C4-2B (cell line): ENCODE measurements around the gene MGST3.
"Not testable (repeated sequence)": the region's sequence is repeated elsewhere in the genome, so short reads cannot be mapped to it uniquely, and the experiment has no call there.

Experiments used
- ZFX ChIP-seq: fragments of 450-650 bp; IDR thresholded peaks from 2 replicates; pipeline ENCODE4 v1.6.1; 2017
- TF ChIP-seq, protein P1 (sequence below): fragments of 450-650 bp; conservative IDR thresholded peaks from 2 replicates; pipeline ENCODE4 v1.5.1; 2017; ENCODE audit warnings: mild to moderate bottlenecking

DNA sequence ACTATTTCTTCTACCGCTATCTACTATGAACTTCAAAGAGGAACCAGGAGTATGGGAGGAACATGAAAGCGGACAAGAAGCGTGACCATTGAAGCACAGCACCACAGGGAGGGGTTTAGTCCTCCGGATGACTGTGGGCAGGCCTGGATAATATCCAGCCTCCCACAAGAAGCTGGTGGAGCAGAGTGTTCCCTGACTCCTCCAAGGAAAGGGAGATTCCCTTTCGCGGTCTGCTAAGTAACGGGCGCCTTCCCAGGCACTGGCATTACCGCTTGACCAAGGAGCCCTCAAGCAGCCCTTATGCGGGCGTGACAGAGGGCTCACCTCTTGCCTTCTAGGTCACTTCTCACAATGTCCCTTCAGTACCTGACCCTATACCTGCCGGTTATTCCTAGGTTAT is 24.4 kb upstream of the MGST3 start:
- TF ChIP-seq, protein P1, sequence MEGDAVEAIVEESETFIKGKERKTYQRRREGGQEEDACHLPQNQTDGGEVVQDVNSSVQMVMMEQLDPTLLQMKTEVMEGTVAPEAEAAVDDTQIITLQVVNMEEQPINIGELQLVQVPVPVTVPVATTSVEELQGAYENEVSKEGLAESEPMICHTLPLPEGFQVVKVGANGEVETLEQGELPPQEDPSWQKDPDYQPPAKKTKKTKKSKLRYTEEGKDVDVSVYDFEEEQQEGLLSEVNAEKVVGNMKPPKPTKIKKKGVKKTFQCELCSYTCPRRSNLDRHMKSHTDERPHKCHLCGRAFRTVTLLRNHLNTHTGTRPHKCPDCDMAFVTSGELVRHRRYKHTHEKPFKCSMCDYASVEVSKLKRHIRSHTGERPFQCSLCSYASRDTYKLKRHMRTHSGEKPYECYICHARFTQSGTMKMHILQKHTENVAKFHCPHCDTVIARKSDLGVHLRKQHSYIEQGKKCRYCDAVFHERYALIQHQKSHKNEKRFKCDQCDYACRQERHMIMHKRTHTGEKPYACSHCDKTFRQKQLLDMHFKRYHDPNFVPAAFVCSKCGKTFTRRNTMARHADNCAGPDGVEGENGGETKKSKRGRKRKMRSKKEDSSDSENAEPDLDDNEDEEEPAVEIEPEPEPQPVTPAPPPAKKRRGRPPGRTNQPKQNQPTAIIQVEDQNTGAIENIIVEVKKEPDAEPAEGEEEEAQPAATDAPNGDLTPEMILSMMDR, result not testable (repeated sequence)
- not testable (repeated sequence) for TF ChIP-seq ZFX
